ENCODE measurements around the gene FANK1.

The FANK1 gene

DNA sequence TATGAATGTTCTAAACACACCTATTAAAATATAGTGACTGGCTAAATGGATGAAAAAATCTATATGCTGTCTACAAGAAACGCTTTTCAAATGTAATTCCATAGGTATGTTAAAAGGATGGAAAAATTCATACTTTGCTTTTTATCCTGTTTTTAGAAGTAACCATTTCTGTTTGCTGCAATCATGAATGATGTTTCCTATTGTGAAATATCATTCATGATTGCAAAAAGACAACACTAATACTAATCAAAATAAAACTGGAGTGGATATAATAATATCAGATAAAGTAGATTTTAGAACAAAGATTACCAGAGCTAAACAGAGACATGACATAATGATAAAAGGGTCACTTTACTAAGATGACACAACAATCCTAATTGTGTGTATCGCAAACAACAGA, 138.2 kb downstream of the FANK1 start:
- no peak for DNase-seq (ENCODE audit: extremely low read depth, insufficient read length)
- no peaks in the 10 kb centered on the region for H3K36me3 ChIP-seq (ENCODE audit: control insufficient read depth, insufficient read depth, low read length)
- H3K4me3 ChIP-seq (replicated peaks; ENCODE audit: low read depth, low read length) = no peak overlapping the region
- TF ChIP-seq, protein P1, sequence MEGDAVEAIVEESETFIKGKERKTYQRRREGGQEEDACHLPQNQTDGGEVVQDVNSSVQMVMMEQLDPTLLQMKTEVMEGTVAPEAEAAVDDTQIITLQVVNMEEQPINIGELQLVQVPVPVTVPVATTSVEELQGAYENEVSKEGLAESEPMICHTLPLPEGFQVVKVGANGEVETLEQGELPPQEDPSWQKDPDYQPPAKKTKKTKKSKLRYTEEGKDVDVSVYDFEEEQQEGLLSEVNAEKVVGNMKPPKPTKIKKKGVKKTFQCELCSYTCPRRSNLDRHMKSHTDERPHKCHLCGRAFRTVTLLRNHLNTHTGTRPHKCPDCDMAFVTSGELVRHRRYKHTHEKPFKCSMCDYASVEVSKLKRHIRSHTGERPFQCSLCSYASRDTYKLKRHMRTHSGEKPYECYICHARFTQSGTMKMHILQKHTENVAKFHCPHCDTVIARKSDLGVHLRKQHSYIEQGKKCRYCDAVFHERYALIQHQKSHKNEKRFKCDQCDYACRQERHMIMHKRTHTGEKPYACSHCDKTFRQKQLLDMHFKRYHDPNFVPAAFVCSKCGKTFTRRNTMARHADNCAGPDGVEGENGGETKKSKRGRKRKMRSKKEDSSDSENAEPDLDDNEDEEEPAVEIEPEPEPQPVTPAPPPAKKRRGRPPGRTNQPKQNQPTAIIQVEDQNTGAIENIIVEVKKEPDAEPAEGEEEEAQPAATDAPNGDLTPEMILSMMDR (IDR thresholded peaks at IDR 0.05; ENCODE audit: insufficient read depth, low read length, poor library complexity, severe bottlenecking) = no peak
- H3K27me3 ChIP-seq (replicated peaks; ENCODE audit: control insufficient read depth, insufficient read depth, low read length) = no peaks in the 10 kb centered on the region

DNA sequence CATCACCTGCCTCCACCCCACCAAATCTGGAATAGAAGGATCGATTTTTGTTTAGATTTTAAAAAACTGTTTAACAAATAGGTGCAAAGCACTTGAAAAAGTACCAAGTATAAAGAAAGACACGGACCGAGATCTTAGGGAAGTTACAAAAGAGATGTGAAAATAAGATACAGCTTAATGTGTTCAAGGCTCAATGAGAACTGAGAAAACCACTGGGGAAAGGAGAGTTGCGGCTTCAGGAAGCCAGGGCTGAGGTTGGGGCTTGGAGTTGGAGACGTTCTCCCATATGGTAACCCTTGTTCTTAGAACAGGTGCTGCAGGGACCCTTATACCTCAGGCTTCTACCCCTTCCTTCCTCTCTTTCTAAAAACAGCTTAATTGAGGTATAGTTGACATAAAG, 140.2 kb downstream of the FANK1 start:
- Histone ChIP-seq H3K36me3 (ENCODE audit: control insufficient read depth, insufficient read depth, low read length) (no peaks in the 10 kb centered on the region), H3K4me3 (replicated peaks; ENCODE audit: low read depth, low read length) (no peak overlapping the region), H3K27me3 (replicated peaks; ENCODE audit: control insufficient read depth, insufficient read depth, low read length) (no peaks in the 10 kb centered on the region)
- TF ChIP-seq, protein P1 (IDR thresholded peaks at IDR 0.05; ENCODE audit: insufficient read depth, low read length, poor library complexity, severe bottlenecking) = no peak
- no peak for DNase-seq (ENCODE audit: extremely low read depth, insufficient read length)

DNA sequence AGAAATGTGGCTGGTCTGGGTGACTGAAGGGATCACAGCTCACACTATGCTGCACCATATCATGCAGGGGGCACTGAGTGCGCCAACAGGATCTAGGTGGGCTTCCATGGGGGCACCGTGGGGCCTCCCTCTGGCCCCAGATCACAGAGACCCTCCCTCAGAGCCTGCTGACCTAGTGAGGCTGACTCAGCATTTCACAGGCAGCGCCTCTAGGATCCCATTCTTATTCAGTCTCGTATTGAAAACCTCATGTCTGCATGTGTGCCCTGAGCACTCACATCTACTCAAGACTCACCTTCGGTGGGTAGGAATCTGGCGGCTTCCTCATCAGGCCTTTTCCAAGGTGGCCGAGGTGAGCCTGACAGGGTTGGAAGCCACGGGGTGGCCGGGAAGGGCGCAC, 141.6 kb downstream of the FANK1 start:
- no peaks in the 10 kb centered on the region for H3K27me3 ChIP-seq (replicated peaks; ENCODE audit: control insufficient read depth, insufficient read depth, low read length)
- H3K4me3 ChIP-seq (replicated peaks; ENCODE audit: low read depth, low read length) = no peak overlapping the region
- H3K36me3 ChIP-seq (ENCODE audit: control insufficient read depth, insufficient read depth, low read length) = no peaks in the 10 kb centered on the region
- TF ChIP-seq, protein P1 (IDR thresholded peaks at IDR 0.05; ENCODE audit: insufficient read depth, low read length, poor library complexity, severe bottlenecking) = no peak
- no peak for DNase-seq (ENCODE audit: extremely low read depth, insufficient read length)

DNA sequence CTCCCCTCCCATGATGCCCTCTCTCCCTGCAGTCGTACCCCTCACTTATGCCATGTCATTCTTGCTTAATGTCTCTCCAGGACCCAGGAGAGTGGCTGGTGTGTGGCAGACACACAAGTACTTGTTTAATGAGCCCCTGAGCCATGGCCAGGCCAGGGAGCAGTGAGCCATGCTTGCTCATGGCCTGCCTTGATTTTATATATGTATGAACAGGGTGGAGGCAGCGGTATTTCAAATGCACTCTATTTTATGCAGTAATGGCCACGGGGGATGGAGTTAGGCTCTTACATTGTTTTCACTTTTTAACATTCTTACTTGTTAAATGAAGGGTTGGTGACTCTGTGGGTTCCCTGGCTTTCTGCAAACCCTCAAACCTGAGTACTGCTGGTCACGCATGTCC, 144.8 kb downstream of the FANK1 start:
- no peak for DNase-seq (ENCODE audit: extremely low read depth, insufficient read length)
- TF ChIP-seq, protein P1 (IDR thresholded peaks at IDR 0.05; ENCODE audit: insufficient read depth, low read length, poor library complexity, severe bottlenecking) = no peak
- no peak overlapping the region for H3K4me3 ChIP-seq (replicated peaks; ENCODE audit: low read depth, low read length)

DNA sequence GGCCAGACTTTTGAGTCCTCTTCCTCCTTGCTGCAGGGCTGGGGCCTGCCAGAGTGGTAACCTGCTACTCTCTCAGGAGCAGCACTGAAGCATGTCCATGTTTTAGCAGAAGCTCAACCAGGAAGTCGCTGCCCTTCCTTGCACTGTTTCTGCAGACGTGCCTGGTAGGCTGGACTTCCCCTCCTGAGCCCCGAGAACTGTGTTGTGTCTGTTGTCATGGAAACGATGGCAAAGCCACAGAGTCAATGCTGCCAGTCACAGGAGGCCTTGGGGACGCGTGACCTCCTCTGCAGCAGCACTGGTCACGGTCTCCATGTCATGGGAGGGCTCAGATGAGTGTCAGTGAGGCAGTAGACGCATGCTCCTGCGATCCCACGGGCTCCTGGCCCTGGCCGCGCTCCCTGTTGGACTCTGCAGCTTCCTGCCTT, 145.5 kb downstream of the FANK1 start:
- Histone ChIP-seq H3K36me3 (ENCODE audit: control insufficient read depth, insufficient read depth, low read length) (no peaks in the 10 kb centered on the region), H3K27me3 (replicated peaks; ENCODE audit: control insufficient read depth, insufficient read depth, low read length) (no peaks in the 10 kb centered on the region), H3K4me3 (replicated peaks; ENCODE audit: low read depth, low read length) (no peak overlapping the region)
- TF ChIP-seq, protein P1 (IDR thresholded peaks at IDR 0.05; ENCODE audit: insufficient read depth, low read length, poor library complexity, severe bottlenecking) = no peak
- peak; percentile 85 for DNase-seq (ENCODE audit: extremely low read depth, insufficient read length)

More for the DNA sequence above, 144.8 kb downstream of the FANK1 start:
- no peaks in the 10 kb centered on the region for H3K27me3 ChIP-seq (replicated peaks; ENCODE audit: control insufficient read depth, insufficient read depth, low read length)
- no peaks in the 10 kb centered on the region for H3K36me3 ChIP-seq (ENCODE audit: control insufficient read depth, insufficient read depth, low read length)

DNA sequence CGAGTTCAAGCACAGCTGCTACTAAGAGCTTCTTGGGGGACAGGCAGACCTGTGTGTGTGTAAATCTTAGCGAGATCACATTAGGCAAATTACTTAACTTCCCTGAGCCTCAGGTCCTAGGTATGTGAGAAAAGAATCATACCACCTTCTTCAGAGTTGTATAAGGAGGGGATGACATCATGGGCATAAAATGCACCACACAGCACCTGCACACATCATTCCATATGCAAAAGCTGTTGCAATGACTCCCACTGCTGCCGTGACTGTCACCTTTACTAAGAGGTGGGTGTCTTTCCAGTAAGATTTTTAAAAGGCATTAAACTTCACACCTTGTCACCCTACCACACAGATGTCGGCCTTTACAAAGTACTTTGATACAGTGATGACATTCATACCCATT, 146.0 kb downstream of the FANK1 start:
- no peaks in the 10 kb centered on the region for H3K36me3 ChIP-seq (ENCODE audit: control insufficient read depth, insufficient read depth, low read length)
- no peaks in the 10 kb centered on the region for H3K27me3 ChIP-seq (replicated peaks; ENCODE audit: control insufficient read depth, insufficient read depth, low read length)
- no peak overlapping the region for H3K4me3 ChIP-seq (replicated peaks; ENCODE audit: low read depth, low read length)
- no peak for DNase-seq (ENCODE audit: extremely low read depth, insufficient read length)
- TF ChIP-seq, protein P1 (IDR thresholded peaks at IDR 0.05; ENCODE audit: insufficient read depth, low read length, poor library complexity, severe bottlenecking) = no peak
